Glutamatergic neuron (in vitro differentiated cells): ENCODE measurements around the gene TFF3. TPM values are rescaled to one million over a fixed set of nuclear protein-coding genes. Genes with fewer than 3 reads are reported as not detected.

ENCODE experiments used
- DNase-seq: peaks from one replicate; pipeline ENCODE4 v3.0.0; 2022
- H3K27ac Mint-ChIP-seq: one replicate; pipeline ENCODE4 v1.8.0; 2020; ENCODE audit warnings: mild to moderate bottlenecking, mixed read lengths, inconsistent platforms; ENCODE audit not compliant: unreplicated experiment
- H3K27me3 Mint-ChIP-seq: one replicate; pipeline ENCODE4 v1.8.0; 2020; ENCODE audit warnings: mild to moderate bottlenecking, moderate library complexity, mixed read lengths, inconsistent platforms; ENCODE audit not compliant: unreplicated experiment
- H3K36me3 Mint-ChIP-seq: one replicate; pipeline ENCODE4 v1.8.0; 2020; ENCODE audit warnings: mild to moderate bottlenecking, mixed read lengths, inconsistent platforms; ENCODE audit not compliant: unreplicated experiment
- H3K4me1 Mint-ChIP-seq: one replicate; pipeline ENCODE4 v1.8.0; 2020; ENCODE audit warnings: mild to moderate bottlenecking, low read depth, mixed read lengths, inconsistent platforms; ENCODE audit not compliant: unreplicated experiment
- H3K4me3 Mint-ChIP-seq: one replicate; pipeline ENCODE4 v1.8.0; 2020; ENCODE audit warnings: mild to moderate bottlenecking, mixed read lengths, inconsistent platforms; ENCODE audit not compliant: unreplicated experiment
- H3K9me3 Mint-ChIP-seq: one replicate; pipeline ENCODE4 v1.8.0; 2020; ENCODE audit warnings: mild to moderate bottlenecking, moderate library complexity, mixed read lengths, inconsistent platforms; ENCODE audit not compliant: unreplicated experiment
- total RNA-seq: library from RNA; stranded (reverse); fragmentation: NEBNext Ultra II Directional; extraction: Animal tissue kit (Norgen Biotek cat#: 25700); gene quantifications from one replicate; pipeline ENCODE4 v1.2.1, GENCODE V29; 2021; ENCODE audit not compliant: unreplicated experiment
- TF ChIP-seq, protein P1 (sequence below): fragments of 200-600 bp; sonication (generic); IDR thresholded peaks from one replicate; pipeline ENCODE4 v1.5.0; 2021; ENCODE audit not compliant: partially characterized antibody, unreplicated experiment

The TFF3 gene
- total RNA-seq, 1 donor from 2014 or later, result not detected

GRCh38 chr21:42361286-42361685 is 46.1 kb upstream of the TFF3 start:
- H3K4me3 Mint-ChIP-seq, result no peak overlapping the region
- peak overlapping the region; percentile 88 for H3K27ac Mint-ChIP-seq
- TF ChIP-seq, protein P1, sequence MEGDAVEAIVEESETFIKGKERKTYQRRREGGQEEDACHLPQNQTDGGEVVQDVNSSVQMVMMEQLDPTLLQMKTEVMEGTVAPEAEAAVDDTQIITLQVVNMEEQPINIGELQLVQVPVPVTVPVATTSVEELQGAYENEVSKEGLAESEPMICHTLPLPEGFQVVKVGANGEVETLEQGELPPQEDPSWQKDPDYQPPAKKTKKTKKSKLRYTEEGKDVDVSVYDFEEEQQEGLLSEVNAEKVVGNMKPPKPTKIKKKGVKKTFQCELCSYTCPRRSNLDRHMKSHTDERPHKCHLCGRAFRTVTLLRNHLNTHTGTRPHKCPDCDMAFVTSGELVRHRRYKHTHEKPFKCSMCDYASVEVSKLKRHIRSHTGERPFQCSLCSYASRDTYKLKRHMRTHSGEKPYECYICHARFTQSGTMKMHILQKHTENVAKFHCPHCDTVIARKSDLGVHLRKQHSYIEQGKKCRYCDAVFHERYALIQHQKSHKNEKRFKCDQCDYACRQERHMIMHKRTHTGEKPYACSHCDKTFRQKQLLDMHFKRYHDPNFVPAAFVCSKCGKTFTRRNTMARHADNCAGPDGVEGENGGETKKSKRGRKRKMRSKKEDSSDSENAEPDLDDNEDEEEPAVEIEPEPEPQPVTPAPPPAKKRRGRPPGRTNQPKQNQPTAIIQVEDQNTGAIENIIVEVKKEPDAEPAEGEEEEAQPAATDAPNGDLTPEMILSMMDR, result no peak
- peaks cover 5% of the 10 kb centered on the region for H3K27me3 Mint-ChIP-seq
- DNase-seq, result peak; percentile 59
- peaks cover 10% of the 10 kb centered on the region for H3K9me3 Mint-ChIP-seq
- peaks cover 17% of the 10 kb centered on the region for H3K36me3 Mint-ChIP-seq
- peaks cover 29% of the 10 kb centered on the region for H3K4me1 Mint-ChIP-seq

DNA sequence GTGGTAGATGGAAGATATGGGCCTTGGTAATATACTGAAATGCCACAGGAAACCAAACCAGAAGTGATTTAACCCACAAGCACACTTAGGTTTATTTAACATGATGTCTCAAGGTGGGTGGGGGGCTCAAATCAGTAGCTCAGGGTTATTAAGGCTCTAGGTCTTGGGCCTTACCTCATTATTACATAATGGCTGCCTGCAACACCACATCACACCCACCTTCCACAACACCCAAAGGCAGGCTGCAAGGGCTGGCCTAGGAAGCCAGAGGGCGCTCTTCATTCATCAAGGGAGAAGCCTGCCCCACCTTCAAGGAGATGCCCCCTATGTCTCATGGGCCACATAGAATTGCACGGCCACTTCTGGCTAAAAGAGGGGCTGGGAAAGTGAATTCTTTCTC is 45.1 kb upstream of the TFF3 start:
- TF ChIP-seq, protein P1, result no peak
- no peak for DNase-seq
- Mint-ChIP-seq H3K9me3 (peaks cover 10% of the 10 kb centered on the region), H3K27me3 (peaks cover 8% of the 10 kb centered on the region), H3K36me3 (peaks cover 24% of the 10 kb centered on the region), H3K27ac (peak overlapping the region; percentile 88), H3K4me1 (peaks cover 29% of the 10 kb centered on the region), H3K4me3 (peak overlapping the region; percentile 15)

- no peak for DNase-seq
- Mint-ChIP-seq H3K4me3 (no peak overlapping the region), H3K36me3 (peaks cover 38% of the 10 kb centered on the region), H3K4me1 (peaks cover 23% of the 10 kb centered on the region), H3K27me3 (peaks cover 7% of the 10 kb centered on the region), H3K9me3 (peaks cover 9% of the 10 kb centered on the region), H3K27ac (no peak overlapping the region)
- TF ChIP-seq, protein P1, result no peak
These were observed 43.7 kb upstream of the TFF3 start for GRCh38 chr21:42358937-42359336.

DNA sequence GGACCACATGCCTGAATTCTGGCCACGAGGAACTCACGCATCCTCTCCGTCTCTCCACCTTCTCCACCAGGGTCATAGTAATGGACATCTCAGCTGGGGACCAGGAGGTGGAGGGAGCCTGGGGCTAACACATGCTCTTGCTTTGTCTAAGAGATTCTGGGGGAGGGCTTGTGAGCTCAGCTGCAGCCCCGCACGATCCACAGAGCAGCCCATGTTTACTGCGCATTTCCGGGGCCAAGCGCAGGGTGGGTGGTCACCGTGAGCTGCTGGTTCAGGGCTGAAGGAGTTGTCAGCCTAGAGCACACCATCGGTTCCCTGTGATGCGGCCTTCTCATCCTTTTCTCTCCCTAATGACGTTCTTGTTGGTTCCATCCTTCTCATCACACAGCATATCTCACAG is 43.1 kb upstream of the TFF3 start:
- Mint-ChIP-seq H3K4me3 (no peak overlapping the region), H3K36me3 (peaks cover 44% of the 10 kb centered on the region), H3K4me1 (peaks cover 22% of the 10 kb centered on the region), H3K27me3 (peaks cover 8% of the 10 kb centered on the region), H3K27ac (no peak overlapping the region), H3K9me3 (peaks cover 9% of the 10 kb centered on the region)
- no peak for DNase-seq
- TF ChIP-seq, protein P1, result no peak

- H3K27ac Mint-ChIP-seq, result no peak overlapping the region
- H3K27me3 Mint-ChIP-seq, result peaks cover 8% of the 10 kb centered on the region
- peaks cover 19% of the 10 kb centered on the region for H3K4me1 Mint-ChIP-seq
- peaks cover 49% of the 10 kb centered on the region for H3K36me3 Mint-ChIP-seq
- no peak for DNase-seq
- no peak overlapping the region for H3K4me3 Mint-ChIP-seq
- TF ChIP-seq, protein P1, result no peak
- peaks cover 9% of the 10 kb centered on the region for H3K9me3 Mint-ChIP-seq
These were observed 42.1 kb upstream of the TFF3 start for GRCh38 chr21:42357307-42357706.
